ENCODE measurements around the gene CRHR1.

GRCh38 chr17:45883063-45883462, 98.9 kb downstream of the CRHR1 start:
- TF ChIP-seq EZH2 (IDR thresholded peaks at IDR 0.05; ENCODE audit: insufficient read depth, poor library complexity, severe bottlenecking) = no peak
- TF ChIP-seq EZH2phosphoT487 (IDR thresholded peaks at IDR 0.05; ENCODE audit: insufficient read depth, low read depth) = no peak

Data from GM23248 (cell line).